Mesenchymal stem cell (in vitro differentiated cells and primary cell): ENCODE measurements around the gene OR2T5.
"Not testable (repeated sequence)": the region's sequence is repeated elsewhere in the genome, so short reads cannot be mapped to it uniquely, and the experiment has no call there.

Experiments
- DNase-seq: peaks from one replicate; pipeline ENCODE4 v3.0.0-alpha.2; 2013
- H2AFZ ChIP-seq: one replicate; pipeline ENCODE4 v1.6.1; 2013; ENCODE audit warnings: low read depth, mild to moderate bottlenecking, control low read depth, inconsistent platforms, low read length, moderate library complexity
- H2AK5ac ChIP-seq: 2 replicates; pipeline ENCODE4 v1.6.1; 2013; ENCODE audit warnings: low read length, moderate library complexity, mild to moderate bottlenecking, inconsistent platforms; ENCODE audit not compliant: severe bottlenecking
- H2BK120ac ChIP-seq: one replicate; pipeline ENCODE4 v1.6.1; 2013; ENCODE audit warnings: low read depth, mild to moderate bottlenecking, inconsistent platforms, low read length, moderate library complexity
- H2BK12ac ChIP-seq, 2 experiments: one replicate each; pipeline ENCODE4 v1.6.1; 2013; ENCODE audit warnings: inconsistent platforms in 2 of 2, low read length in 2 of 2, mild to moderate bottlenecking in 2 of 2, moderate library complexity in 2 of 2, control low read depth in 1 of 2
- H2BK15ac ChIP-seq: one replicate; pipeline ENCODE4 v1.6.1; 2013; ENCODE audit warnings: mild to moderate bottlenecking, low read depth, inconsistent platforms; ENCODE audit not compliant: poor library complexity, severe bottlenecking
- H2BK5ac ChIP-seq: 2 replicates; pipeline ENCODE4 v1.6.1; 2013; ENCODE audit warnings: low read depth, mild to moderate bottlenecking, low read length, control low read depth, inconsistent platforms; ENCODE audit not compliant: poor library complexity, severe bottlenecking
- H3K14ac ChIP-seq, 2 experiments: one replicate each; pipeline ENCODE4 v1.6.1; 2013; ENCODE audit warnings: inconsistent platforms in 2 of 2, low read length in 2 of 2, control low read depth in 1 of 2, mild to moderate bottlenecking in 1 of 2, moderate library complexity in 1 of 2
- H3K18ac ChIP-seq, 2 experiments: one replicate each; pipeline ENCODE4 v1.6.1; 2013; ENCODE audit warnings: inconsistent platforms in 2 of 2, low read length in 2 of 2, control low read depth in 1 of 2, low read depth in 1 of 2, mild to moderate bottlenecking in 1 of 2
- H3K23ac ChIP-seq, 2 experiments: one replicate each; pipeline ENCODE4 v1.6.1; 2013; ENCODE audit warnings: inconsistent platforms in 2 of 2, low read length in 2 of 2, mild to moderate bottlenecking in 2 of 2, moderate library complexity in 2 of 2, control low read depth in 1 of 2
- H3K27ac ChIP-seq: 2 replicates; pipeline ENCODE4 v1.5.1; 2013; ENCODE audit warnings: mild to moderate bottlenecking, moderate library complexity, low read length, control low read depth, inconsistent platforms; ENCODE audit not compliant: poor library complexity, severe bottlenecking
- H3K27me3 ChIP-seq, 2 experiments: 2 replicates each; pipeline versions ENCODE4 v1.6.1 to v1.7.0; 2013; ENCODE audit warnings: low read length in 2 of 2, mild to moderate bottlenecking in 2 of 2, moderate library complexity in 2 of 2, control low read depth in 1 of 2, inconsistent platforms in 1 of 2; ENCODE audit not compliant: control insufficient read depth in 1 of 2, insufficient read depth in 1 of 2
- H3K36me3 ChIP-seq, 2 experiments: 2 replicates each; pipeline versions ENCODE4 v1.6.1 to v1.7.0; 2013; ENCODE audit warnings: low read length in 2 of 2, control low read depth in 1 of 2, inconsistent platforms in 1 of 2, low read depth in 1 of 2, mild to moderate bottlenecking in 1 of 2; ENCODE audit not compliant: insufficient read depth in 2 of 2, control insufficient read depth in 1 of 2
- H3K4ac ChIP-seq, 2 experiments: one replicate each; pipeline ENCODE4 v1.6.1; 2013; ENCODE audit warnings: inconsistent platforms in 2 of 2, low read length in 2 of 2, mild to moderate bottlenecking in 2 of 2, moderate library complexity in 2 of 2, control low read depth in 1 of 2, low read depth in 1 of 2
- H3K4me1 ChIP-seq: 2 replicates; pipeline ENCODE4 v1.6.1; 2013; ENCODE audit warnings: low read depth, low read length, control low read depth; ENCODE audit not compliant: control insufficient read depth, insufficient read depth
- H3K4me2 ChIP-seq: 2 replicates; pipeline ENCODE4 v1.6.1; 2013; ENCODE audit warnings: low read length, mild to moderate bottlenecking, inconsistent platforms; ENCODE audit not compliant: poor library complexity, severe bottlenecking
- H3K4me3 ChIP-seq, 2 experiments: 2 replicates each; pipeline versions ENCODE4 v1.5.1 to v1.7.0; 2013; ENCODE audit warnings: low read length in 2 of 2, mild to moderate bottlenecking in 2 of 2, control low read depth in 1 of 2, low read depth in 1 of 2; ENCODE audit not compliant: insufficient read depth in 1 of 2
- H3K79me1 ChIP-seq: replicated peaks from 2 replicates; pipeline ENCODE4 v1.6.1; 2013; ENCODE audit warnings: mild to moderate bottlenecking, control low read depth, low read length, inconsistent platforms; ENCODE audit not compliant: poor library complexity, severe bottlenecking
- H3K9ac ChIP-seq: 2 replicates; pipeline ENCODE4 v1.7.0; 2013; ENCODE audit warnings: mild to moderate bottlenecking, low read length, moderate library complexity
- H3K9me3 ChIP-seq: 2 replicates; pipeline ENCODE4 v1.7.0; 2013; ENCODE audit warnings: mild to moderate bottlenecking, low read length; ENCODE audit not compliant: control insufficient read depth
- H4K8ac ChIP-seq: one replicate; pipeline ENCODE4 v1.6.1; 2013; ENCODE audit warnings: inconsistent platforms, mild to moderate bottlenecking, low read length, moderate library complexity
- H4K91ac ChIP-seq: one replicate; pipeline ENCODE4 v1.6.1; 2013; ENCODE audit warnings: mild to moderate bottlenecking, low read length, inconsistent platforms
- WGBS: methylation state at CpG from one replicate; pipeline ENCODE4 v1.1.7; 2013; ENCODE audit warnings: mixed read lengths; 5-methylcytosine and 5-hydroxymethylcytosine counted together

The OR2T5 gene

GRCh38 chr1:248507773-248508172 lies 19.4 kb downstream of the OR2T5 start, which contains the start of gene OR2G6:
Gene OR2G6, plus strand, starts transcription at chr1:248508073. Its CDS starts 13,574 bp downstream, at chr1:248521647.
- WGBS, result no CpG with 5 or more reads among the region's 2 CpGs
- not testable (repeated sequence) for H3K9me3 ChIP-seq, H3K9ac ChIP-seq, H2BK15ac ChIP-seq, H3K18ac ChIP-seq, H4K8ac ChIP-seq, H3K4me1 ChIP-seq, H3K27me3 ChIP-seq, DNase-seq, H2BK12ac ChIP-seq, H3K23ac ChIP-seq, H3K36me3 ChIP-seq, H4K91ac ChIP-seq, H3K4me3 ChIP-seq, H3K14ac ChIP-seq, H3K4me2 ChIP-seq, H2AK5ac ChIP-seq, H3K79me1 ChIP-seq, H2BK5ac ChIP-seq, H2BK120ac ChIP-seq, H3K4ac ChIP-seq, H2AFZ ChIP-seq, H3K27ac ChIP-seq

DNA sequence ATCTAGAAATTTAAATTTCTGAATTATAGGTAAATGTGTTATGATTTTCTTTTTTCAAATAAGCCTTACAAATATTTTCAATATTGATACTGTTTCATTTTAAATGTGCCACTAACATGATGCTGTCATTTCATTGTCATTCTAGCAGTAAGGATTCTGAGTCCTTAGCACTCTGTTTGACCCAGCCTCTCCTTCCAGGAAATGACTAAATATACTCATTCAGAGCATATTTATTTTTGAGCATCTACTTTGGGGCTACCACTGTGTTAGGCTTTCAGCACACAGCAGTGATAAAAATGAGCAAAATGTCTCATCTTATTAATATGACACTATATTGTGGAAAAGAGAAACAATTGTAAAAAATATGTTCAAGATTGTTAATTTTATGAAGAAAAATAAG lies 21.8 kb downstream of the OR2T5 start:
- H3K23ac ChIP-seq, H2AFZ ChIP-seq, H2BK120ac ChIP-seq, H3K4me1 ChIP-seq, H2AK5ac ChIP-seq, H3K9ac ChIP-seq, H3K4me2 ChIP-seq, H2BK5ac ChIP-seq, H3K9me3 ChIP-seq, H3K4ac ChIP-seq, H3K79me1 ChIP-seq, H4K91ac ChIP-seq, H3K27me3 ChIP-seq, H3K36me3 ChIP-seq, H4K8ac ChIP-seq, H2BK12ac ChIP-seq, DNase-seq, H3K18ac ChIP-seq, H3K14ac ChIP-seq, H3K4me3 ChIP-seq, H2BK15ac ChIP-seq, H3K27ac ChIP-seq: not testable (repeated sequence)

GRCh38 chr1:248521856-248522255 lies 33.5 kb downstream of the OR2T5 start:
- no peak overlapping the region for H3K18ac ChIP-seq
- WGBS, result 70% methylated on average over 12 of the region's 12 CpGs
- H2BK120ac ChIP-seq, result no peak overlapping the region
- no peak overlapping the region for H2BK5ac ChIP-seq
- no peak overlapping the region for H3K27ac ChIP-seq
- no peak overlapping the region for H3K4me3 ChIP-seq
- no peak overlapping the region for H3K4me2 ChIP-seq
- no peak overlapping the region for H3K14ac ChIP-seq
- no peak overlapping the region for H3K9ac ChIP-seq
- H4K8ac ChIP-seq, result no peak overlapping the region
- no peak overlapping the region for H4K91ac ChIP-seq
- no peak overlapping the region for H2AK5ac ChIP-seq
- no peak overlapping the region for H3K23ac ChIP-seq
- H2BK12ac ChIP-seq, result no peak overlapping the region
- DNase-seq, result no peak
- no peaks in the 10 kb centered on the region for H3K27me3 ChIP-seq
- H2BK15ac ChIP-seq, result no peak overlapping the region
- no peaks in the 10 kb centered on the region for H3K36me3 ChIP-seq
- H3K79me1 ChIP-seq, result no peaks in the 10 kb centered on the region
- no peaks in the 10 kb centered on the region for H3K4me1 ChIP-seq
- peaks cover 18% of the 10 kb centered on the region for H3K9me3 ChIP-seq
- H3K4ac ChIP-seq, result no peak overlapping the region
- H2AFZ ChIP-seq, result no peak overlapping the region

GRCh38 chr1:248537449-248537848 lies 49.1 kb downstream of the OR2T5 start:
- H3K9me3 ChIP-seq, result not testable (repeated sequence)

More at GRCh38 chr1:248537449-248537848, 49.1 kb downstream of the OR2T5 start:
- H3K18ac ChIP-seq, H2BK12ac ChIP-seq, H3K4me1 ChIP-seq, H2BK120ac ChIP-seq, H3K36me3 ChIP-seq, H3K27me3 ChIP-seq, H2AK5ac ChIP-seq, H3K27ac ChIP-seq, H3K4ac ChIP-seq, H3K4me2 ChIP-seq, H3K9ac ChIP-seq, H2AFZ ChIP-seq, H3K4me3 ChIP-seq, H2BK15ac ChIP-seq, DNase-seq, H4K8ac ChIP-seq, H3K23ac ChIP-seq, H2BK5ac ChIP-seq, H3K14ac ChIP-seq, H4K91ac ChIP-seq, H3K79me1 ChIP-seq: not testable (repeated sequence)
